GM12872 (cell line): ENCODE results near the gene SMARCD3.

Experiments
- TF ChIP-seq, protein P1 (sequence below): IDR thresholded peaks from 3 replicates; pipeline ENCODE4 v1.5.1; 2011; ENCODE audit warnings: low read depth, mild to moderate bottlenecking, low read length, moderate library complexity; ENCODE audit not compliant: insufficient read depth

The SMARCD3 gene

DNA sequence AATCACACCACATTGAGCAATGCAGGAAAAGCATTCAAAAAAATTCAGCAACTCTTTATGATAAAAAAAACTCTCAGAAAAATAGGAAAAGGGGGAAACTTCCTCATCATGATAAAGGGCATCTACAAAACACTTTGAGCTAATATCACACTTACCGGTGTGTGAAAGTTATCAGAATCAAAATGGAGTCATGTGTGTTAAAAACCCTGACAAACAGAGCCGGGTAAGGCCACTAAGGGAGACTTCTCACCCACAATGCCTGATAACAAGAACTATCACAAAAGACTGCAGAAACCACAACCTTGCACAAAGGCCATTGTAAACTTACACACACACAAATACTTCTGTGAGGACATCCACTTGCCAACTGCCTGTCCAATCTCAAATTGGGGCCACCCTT, 34.8 kb upstream of the SMARCD3 start:
- TF ChIP-seq, protein P1, sequence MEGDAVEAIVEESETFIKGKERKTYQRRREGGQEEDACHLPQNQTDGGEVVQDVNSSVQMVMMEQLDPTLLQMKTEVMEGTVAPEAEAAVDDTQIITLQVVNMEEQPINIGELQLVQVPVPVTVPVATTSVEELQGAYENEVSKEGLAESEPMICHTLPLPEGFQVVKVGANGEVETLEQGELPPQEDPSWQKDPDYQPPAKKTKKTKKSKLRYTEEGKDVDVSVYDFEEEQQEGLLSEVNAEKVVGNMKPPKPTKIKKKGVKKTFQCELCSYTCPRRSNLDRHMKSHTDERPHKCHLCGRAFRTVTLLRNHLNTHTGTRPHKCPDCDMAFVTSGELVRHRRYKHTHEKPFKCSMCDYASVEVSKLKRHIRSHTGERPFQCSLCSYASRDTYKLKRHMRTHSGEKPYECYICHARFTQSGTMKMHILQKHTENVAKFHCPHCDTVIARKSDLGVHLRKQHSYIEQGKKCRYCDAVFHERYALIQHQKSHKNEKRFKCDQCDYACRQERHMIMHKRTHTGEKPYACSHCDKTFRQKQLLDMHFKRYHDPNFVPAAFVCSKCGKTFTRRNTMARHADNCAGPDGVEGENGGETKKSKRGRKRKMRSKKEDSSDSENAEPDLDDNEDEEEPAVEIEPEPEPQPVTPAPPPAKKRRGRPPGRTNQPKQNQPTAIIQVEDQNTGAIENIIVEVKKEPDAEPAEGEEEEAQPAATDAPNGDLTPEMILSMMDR: no peak

DNA sequence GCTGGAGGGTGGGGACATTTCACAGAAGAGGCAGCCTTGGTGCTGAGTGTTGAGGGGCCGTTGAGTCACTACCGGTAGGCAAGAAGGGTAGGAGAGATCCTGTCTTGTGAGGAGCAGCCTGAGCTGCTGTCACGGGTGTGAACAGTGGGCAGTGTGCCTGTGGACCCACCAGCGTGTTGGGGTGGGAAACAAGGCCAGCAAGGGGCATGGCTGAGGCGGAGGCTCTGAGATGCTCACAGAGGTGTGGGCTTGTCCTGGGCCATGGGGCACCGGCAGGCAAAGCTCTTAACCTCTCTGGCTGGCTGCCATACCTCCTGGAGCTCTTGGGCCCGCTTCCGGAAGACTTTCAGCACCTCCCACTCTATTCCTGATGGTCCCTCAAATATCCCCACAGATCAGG, 33.6 kb upstream of the SMARCD3 start:
- TF ChIP-seq, protein P1: no peak

DNA sequence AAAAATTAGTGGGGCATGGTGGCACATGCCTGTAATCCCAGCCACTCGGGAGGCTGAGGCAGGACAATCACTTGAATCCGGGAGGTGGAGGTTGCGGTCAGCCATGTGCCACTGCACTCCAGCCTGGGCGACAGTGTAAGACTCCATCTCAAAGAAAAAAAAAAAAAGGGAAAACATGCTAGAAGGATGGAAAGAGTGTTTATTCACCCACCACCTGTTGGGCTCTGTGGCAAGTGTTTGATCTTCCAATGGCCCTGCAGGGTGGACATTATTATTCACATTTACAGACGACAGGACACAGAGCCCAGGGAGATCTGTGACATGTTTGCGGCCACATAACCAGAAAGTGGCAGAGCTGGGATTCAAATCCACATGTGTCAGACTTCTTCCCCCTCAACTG, 33.2 kb upstream of the SMARCD3 start:
- TF ChIP-seq, protein P1: no peak

DNA sequence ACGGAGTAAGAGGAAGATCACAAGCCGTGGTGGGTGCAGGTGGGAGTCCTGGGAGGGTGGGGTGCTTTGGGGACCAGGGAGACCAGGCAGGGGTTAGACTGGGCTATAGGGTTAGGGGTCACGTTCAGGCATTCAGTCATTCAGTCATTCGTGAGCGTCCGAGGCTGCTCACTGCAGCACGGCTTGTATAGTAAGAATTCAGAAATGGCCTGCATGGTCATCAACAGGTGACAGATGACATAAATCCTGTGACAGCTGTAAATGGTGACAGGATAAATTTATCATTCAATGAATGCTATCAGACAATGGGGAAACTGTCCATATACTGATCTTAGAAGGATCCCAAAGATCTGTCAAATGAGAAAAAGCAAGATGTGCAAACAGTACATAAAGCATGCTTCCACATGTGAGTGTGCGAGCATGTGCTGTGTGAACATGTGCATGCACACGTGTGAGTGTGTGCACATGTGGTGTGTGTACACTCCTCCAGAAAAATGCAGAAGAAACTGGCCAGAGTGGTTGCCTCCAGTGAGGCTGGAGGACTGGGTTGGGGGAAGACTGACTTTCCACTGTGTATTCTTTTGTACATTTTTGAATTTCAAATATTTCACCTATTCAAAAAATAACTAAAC, 32.0 kb upstream of the SMARCD3 start:
- TF ChIP-seq, protein P1: no peak

DNA sequence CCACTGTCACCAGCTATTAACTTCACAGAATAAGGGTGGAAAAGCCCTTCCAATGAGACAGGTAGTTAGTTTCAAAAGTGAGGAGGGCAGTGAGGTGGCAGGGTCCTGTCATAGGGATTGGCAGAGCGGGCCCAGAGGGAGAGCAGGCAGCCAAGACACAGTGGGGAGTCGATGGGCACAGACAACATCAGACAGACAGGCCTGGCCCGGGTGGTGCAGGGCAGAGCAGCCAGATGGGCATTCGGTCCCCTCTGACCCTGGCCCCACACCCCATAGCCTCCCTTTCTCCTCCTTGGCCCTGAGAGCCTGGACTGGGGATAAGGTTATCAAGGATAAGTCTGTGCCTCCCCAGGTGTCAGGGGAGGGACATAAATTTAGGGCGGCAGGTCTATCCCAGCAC, 31.4 kb upstream of the SMARCD3 start:
- TF ChIP-seq, protein P1: no peak

DNA sequence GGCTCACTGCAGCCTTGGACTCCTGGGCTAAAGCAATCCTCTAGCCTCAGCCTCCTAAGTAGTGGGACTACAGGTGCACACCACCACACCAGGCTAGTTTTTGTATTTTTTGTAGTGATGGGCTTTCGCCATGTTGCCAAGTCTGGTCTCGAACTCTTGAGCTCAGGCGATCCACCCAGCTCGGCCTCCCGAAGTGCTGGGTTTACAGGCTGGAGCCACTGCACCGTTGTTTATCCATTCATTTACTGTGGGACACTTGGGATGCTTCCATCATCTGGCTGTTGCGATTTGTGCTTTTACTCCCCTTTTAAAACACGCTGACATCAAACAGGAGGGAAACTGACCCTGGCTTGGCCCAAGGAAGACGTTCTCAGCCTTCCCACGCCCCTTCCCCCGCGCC, 30.5 kb upstream of the SMARCD3 start:
- TF ChIP-seq, protein P1: no peak

DNA sequence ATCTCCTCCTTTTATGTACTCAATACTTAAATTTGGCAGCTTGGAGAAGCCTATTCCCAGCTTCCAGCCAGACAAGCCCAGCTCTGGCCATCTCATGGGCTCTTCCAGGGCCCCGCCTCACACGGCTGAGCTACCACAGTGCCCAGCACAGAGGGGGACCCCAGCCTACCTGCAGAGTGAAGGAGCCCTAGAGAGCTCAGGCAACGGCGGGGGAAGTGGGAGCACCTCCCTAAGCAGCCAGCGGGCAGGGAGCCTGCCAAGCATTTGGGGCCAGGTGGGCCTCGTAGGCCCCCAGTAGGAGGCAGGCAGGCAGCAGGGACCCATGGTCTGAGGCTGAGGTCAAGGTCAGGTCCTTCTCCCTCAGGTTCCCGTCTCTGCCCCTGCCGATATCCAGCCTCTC, 29.1 kb upstream of the SMARCD3 start:
- TF ChIP-seq, protein P1: no peak
